ENCODE measurements around the gene VIM.
A peak's percentile ranks its signal among the peaks of the same experiment; 100 is the strongest.
"Not testable (repeated sequence)": the region's sequence is repeated elsewhere in the genome, so short reads cannot be mapped to it uniquely, and the experiment has no call there.

VIM gene

DNA sequence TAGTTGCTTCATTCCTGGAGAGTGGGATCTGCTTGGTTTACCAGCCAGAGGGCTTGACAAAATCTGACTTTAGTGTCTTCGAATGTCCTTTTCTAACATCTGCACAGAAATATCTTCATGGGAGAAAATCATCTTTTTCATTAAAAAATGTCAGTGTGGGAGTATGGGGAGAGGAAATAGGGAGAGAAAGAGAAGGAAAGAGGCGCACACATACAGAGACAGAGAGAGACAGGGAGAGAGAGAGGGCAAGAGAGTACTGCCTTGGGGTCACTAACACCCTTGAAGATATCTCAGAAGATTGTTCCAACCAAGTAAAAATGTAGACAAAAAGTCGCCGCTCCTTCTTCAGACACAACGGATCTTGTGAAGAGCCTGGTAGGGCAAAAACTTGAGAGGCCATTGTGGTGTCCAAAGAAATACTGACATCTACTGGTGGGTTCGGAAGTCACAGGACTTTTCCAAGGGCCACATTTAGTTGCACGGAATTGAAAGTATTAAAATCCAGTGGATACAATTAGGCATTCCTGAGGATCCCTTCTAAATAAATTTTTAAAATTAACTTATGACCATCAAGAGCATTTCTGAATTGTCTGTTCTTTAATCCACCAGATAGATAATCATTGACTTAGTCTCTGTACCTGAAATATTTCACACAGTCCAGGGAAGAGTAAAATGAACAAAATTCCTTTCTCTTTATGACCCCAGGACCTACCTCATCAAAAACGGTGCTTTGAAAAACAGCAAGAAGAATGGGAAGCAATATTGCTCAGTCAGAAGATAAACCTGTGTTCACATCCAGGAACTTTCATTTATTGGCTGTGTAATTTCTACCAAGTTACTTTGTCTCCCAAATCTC, 29.7 kb downstream of the VIM start:
- DNase-seq = peak; percentile 43

DNA sequence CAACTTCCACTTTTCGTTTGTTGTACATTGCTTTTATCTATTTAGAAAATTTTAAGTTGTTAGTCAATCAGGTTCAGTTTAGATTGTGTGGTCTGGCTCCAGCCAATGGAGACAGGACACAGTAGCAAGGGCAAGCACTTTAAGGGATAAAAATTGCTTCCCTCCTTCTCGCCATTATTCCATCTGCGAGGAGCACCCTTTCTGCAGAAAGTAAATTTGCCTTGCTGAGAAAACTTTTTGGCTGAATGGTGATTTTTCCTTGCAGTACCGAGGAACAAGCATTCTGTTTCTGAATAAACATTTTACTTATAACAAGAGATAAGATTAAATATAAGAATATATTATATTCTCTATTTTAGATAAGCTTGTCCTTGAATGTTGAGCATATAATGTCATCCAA, 34.5 kb downstream of the VIM start:
- no peak for DNase-seq

DNA sequence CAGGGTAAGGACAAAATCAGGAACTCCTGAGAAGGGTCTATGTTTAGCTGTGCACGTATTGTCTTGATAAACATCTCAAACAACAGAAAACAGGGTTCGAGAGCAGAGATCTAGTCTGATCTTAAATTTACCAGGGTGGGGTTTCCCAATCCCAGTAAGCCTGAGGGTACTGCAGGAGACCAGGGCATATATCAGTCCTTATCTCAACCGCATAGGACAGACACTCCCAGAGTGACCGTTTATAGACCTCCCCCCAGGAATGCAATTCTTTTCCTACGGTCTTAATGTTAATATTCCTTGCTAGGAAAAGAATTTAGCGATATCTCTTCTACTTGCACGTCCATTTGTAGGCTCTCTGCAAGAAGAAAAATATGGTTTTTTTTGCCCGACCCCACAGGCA, 35.5 kb downstream of the VIM start:
- no peak for DNase-seq

DNA sequence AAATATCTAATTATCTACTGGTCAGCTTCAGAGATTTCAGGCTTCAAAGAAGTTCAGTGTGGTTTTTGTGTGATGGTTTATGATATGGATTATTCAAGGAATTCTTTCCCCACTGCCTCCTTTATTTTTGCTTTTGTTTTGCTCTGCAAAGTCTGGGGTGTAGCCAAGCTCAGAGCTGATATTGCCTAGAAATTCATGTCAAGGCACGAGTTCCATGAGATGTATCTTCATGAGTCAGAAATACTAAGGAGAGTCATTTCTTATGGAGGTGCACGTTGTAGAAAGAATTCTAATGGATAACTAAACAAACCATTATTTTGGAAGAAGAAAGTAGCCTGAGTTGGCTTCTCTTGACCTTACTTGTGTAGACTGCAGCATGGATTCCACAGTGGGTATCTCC, 37.4 kb downstream of the VIM start:
- no peak for DNase-seq

DNA sequence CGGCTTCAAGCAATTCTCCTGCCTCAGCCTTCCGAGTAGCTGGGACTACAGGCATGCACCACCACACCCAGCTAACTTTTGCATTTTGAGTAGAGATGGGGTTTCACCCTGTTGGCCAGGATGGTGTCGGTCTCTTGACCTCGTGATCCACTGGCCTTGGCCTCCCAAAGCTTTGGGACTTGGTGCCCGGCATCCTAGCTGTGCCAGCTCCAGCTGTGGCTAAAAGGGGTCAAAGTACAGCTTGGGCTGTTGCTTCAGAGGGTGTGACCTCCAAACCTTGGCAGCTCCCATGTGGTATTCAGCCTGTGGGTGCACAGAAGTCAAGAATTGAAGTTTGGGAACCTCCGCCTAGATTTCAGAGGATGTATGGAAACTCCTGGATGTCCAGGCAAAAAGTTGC, 38.5 kb downstream of the VIM start:
- not testable (repeated sequence) for DNase-seq

DNA sequence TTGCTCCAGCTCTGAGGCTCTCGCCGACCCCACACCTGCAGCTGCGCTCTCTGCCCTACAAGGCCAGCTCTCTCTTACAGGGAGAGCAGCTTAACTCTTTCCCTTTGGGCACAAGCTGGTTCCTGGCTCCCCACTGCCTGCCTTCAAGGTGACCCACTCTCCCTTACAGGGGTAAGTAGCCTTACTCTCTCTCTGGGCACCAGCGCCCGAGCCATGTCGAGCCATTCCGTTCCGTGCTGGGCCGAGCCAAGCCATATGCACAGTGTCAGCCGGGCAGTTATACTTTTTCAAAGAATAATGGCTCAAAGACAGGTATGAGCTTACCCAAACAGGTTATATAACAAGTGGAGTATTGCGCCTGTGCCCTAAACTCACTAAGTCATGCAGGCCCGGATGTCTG, 44.6 kb downstream of the VIM start:
- DNase-seq = no peak

DNA sequence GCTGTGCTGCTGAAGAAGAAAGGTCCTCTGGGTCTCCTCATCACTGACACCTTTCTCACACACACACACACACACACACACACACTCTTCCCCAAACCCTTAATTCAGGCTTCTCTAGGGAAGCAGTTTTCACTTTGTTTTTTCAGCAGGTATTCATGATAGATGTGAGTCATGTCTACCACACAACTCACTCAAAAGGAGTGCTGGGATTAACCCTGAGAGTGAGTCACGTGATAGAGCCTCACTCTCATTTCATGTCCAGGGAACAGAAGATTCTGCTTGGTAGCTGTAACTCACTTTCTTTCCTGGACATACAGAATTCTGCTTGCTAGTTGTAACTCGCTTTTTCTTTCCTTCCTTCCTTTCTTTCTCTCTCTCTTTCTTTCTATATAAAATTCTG, 45.4 kb downstream of the VIM start:
- DNase-seq = peak; percentile 71

DNA sequence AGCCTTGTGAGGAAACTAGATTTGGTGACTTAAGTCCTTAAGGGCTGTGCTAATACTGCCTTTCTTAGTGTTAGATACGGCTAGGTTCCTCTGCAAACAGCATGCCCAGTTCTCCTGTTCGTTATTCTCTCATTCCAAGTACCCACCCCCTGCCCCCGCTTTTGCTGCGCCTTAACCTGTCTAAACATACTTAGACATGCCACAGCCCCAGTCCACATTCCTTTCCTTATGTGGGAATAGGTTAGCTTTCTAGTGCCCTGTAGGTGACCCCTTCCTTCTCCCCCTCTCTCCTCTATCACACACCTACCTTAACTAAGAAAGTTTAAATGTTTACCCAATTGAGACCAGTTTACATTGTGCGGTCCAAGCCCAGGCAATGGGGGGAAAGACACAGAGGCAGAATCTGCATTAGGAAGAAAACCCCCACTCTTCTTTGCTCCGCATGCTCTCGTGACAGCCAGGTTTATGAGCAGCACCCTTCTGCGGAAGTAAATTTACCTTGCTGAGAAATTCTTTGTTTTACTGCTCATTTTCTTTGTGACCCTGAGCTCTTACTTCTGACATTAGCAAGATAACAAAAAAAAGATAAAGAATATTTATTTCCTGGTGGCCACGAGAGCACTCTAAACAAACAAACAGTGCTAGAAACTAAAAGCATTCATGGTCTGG, 48.8 kb downstream of the VIM start:
- no peak for DNase-seq

DNA sequence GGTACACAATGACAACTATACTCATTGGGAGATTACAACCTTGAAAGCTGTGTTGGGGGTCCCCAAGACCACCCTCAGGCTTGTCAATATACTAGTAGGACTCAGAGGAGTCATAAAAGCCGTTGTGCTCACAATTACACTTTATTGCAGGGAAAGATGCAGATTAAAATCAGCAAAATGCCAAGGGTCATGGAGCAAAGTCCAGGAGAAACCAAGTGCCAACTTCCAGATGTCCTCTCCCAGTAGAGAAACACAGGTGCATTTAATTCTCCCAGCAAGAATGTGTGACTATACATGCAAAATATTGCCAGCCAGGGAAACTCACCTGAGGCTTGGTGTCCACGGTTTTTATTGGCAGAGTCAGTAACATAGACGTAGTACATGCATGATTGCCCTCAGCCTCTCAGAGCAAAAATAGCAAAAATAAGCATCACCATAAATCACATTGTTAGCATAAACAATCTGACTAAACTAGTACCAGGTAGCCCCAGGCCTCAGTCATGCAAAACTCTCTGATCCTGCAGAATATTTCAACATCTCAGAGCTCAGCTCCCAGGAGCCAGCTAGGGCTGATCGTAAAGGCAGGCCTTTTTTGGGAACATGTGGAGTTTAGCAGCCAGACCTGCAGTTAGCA, 50.7 kb downstream of the VIM start:
- DNase-seq = no peak

DNA sequence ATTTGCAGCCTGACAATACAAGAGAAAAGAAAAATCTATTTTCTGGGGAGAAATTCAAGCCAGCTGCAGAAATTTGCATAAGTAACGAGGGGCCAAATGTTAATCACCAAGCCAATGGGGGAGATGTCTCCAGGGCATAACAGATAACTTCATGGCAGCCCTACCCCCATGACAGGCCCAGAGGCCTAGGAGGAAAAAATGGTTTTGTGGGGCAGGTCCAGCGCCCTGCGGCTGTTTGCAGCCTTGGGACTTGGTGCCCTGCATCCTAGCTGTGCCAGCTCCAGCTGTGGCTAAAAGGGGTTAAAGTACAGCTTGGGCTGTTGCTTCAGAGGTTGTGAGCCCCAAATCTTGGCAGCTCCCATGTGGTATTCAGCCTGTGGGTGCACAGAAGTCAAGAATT, 54.3 kb downstream of the VIM start:
- no peak for DNase-seq

DNA sequence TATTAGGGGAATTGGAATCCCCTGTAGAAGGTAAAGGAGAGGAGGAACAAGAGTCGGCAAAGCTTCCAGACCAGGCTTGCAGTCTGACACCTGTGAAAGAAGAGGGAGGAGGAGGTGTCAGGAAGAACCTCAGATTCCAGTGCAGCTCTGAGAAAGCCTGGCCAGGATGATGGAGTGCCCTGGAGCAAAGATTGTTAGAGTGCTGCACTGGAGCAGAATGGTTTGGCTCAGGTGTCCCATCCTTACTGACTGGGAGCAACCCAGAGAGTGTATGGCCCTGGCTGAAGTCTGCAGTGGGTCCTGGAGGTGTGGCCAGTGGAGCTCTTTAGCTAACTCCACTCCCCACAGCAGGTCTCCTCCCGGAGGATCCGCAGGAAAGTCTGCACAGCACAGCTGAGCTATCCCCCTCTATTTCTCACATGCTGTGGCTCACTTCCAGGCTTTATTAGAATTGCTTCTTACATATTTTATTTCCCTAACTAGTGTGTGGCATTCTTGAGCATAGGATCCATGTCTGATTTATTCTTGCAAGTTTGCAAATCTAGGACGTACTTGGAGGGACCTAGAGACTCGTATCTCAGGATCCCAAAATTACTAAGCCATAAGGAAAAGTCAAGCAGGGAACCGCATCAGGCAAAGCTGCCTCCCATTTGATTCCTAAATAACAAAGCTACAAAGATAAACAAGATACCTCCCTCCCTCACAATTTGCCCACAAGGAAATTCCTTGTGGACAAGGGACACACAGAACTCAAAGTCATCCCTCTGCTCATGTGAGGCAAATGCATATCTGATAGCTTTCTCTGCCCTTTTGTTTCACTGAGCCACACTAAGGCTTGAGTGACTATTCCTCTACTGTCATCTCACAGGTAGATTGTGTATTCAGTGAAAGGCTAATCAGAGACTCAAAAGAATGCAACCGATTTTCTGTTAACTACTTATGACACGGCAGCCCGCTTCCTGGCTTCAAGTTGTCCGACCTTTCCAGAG, 58.8 kb downstream of the VIM start:
- DNase-seq = no peak

Measured in NCI-H226 (cell line).